Mesothelial cell of epicardium (in vitro differentiated cells): Measurements from ENCODE around the gene STOM. TPM values are rescaled to one million over a fixed set of nuclear protein-coding genes. Genes with fewer than 3 reads are reported as not detected.

Experiments
- DNase-seq, 2 experiments: peaks; one replicate each; pipeline ENCODE4 v3.0.0; 2021; ENCODE audit warnings: low spot score in 2 of 2; ENCODE audit not compliant: unreplicated experiment in 2 of 2
- H3K27ac Mint-ChIP-seq: 2 replicates; pipeline ENCODE4 v1.8.0; 2021; ENCODE audit warnings: mixed read lengths
- H3K27me3 Mint-ChIP-seq: 2 replicates; pipeline ENCODE4 v1.8.0; 2021; ENCODE audit warnings: low read depth, mixed read lengths
- H3K36me3 Mint-ChIP-seq: 2 replicates; pipeline ENCODE4 v1.8.0; 2021; ENCODE audit warnings: mixed read lengths
- H3K4me1 Mint-ChIP-seq: 2 replicates; pipeline ENCODE4 v1.8.0; 2021; ENCODE audit warnings: mixed read lengths
- H3K4me3 Mint-ChIP-seq: 2 replicates; pipeline ENCODE4 v1.8.0; 2021; ENCODE audit warnings: mild to moderate bottlenecking, moderate library complexity, mixed read lengths
- H3K9me3 Mint-ChIP-seq: 2 replicates; pipeline ENCODE4 v1.8.0; 2021; ENCODE audit warnings: mixed read lengths
- total RNA-seq: library from RNA; stranded (reverse); gene quantifications from 3 replicates; pipeline ENCODE4 v1.2.1, GENCODE V29; 2021
- TF ChIP-seq, protein P1 (sequence below): fragments of 200-600 bp; sonication (generic); IDR thresholded peaks from one replicate; pipeline ENCODE4 v1.5.0; 2021; ENCODE audit warnings: antibody characterized with exemption; ENCODE audit not compliant: unreplicated experiment

STOM gene
- total RNA-seq, 1 donor from 2014 or later = 53.2 TPM

DNA sequence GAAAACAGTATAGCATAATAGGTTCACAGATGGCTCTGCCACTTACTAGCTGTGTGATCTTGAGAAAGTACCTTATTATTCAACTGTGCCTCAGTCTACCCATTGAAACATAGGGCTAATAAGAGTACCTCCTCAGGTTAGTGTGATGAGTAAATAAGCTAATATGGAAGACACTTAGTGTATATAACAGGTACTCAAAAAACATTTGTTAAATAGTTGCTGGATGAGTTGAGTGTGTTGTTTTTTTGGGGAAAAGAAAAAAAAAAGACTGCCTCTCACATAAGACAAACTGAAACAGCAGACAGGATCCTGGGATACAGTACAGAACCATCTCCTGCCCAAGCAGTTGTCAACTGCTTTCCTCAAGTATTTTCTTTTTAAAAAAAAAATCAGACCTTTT lies 5.2 kb downstream of the STOM start:
- H3K27me3 Mint-ChIP-seq = no peaks in the 10 kb centered on the region
- H3K9me3 Mint-ChIP-seq = no peaks in the 10 kb centered on the region
- TF ChIP-seq, protein P1, sequence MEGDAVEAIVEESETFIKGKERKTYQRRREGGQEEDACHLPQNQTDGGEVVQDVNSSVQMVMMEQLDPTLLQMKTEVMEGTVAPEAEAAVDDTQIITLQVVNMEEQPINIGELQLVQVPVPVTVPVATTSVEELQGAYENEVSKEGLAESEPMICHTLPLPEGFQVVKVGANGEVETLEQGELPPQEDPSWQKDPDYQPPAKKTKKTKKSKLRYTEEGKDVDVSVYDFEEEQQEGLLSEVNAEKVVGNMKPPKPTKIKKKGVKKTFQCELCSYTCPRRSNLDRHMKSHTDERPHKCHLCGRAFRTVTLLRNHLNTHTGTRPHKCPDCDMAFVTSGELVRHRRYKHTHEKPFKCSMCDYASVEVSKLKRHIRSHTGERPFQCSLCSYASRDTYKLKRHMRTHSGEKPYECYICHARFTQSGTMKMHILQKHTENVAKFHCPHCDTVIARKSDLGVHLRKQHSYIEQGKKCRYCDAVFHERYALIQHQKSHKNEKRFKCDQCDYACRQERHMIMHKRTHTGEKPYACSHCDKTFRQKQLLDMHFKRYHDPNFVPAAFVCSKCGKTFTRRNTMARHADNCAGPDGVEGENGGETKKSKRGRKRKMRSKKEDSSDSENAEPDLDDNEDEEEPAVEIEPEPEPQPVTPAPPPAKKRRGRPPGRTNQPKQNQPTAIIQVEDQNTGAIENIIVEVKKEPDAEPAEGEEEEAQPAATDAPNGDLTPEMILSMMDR = no peak
- no peak for DNase-seq
- H3K4me1 Mint-ChIP-seq = peaks cover 70% of the 10 kb centered on the region
- H3K27ac Mint-ChIP-seq = peak overlapping the region; percentile 48
- no peak overlapping the region for H3K4me3 Mint-ChIP-seq
- no peaks in the 10 kb centered on the region for H3K36me3 Mint-ChIP-seq

DNA sequence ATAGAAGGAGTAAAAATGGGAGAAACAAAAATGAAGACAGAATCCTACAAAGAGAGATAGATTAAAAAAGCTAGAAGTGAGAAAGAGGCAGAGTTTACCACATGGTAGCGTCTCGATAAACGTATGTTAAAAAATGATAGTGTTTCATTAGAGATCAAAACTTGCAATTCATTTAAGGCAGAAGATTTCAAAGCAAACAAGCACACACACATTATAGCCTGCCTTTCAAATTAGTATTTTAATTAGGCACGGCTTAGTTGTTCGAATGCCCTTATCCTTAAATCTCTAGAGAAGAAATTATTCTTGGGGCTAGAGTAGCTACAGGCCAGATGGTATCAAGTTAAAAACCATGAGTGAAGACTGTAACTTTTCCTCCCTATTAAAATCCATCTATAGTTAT lies 6.0 kb downstream of the STOM start:
- H3K36me3 Mint-ChIP-seq = no peaks in the 10 kb centered on the region
- no peaks in the 10 kb centered on the region for H3K27me3 Mint-ChIP-seq
- no peak for DNase-seq
- TF ChIP-seq, protein P1 = no peak
- H3K4me1 Mint-ChIP-seq = peaks cover 62% of the 10 kb centered on the region
- H3K9me3 Mint-ChIP-seq = no peaks in the 10 kb centered on the region
- no peak overlapping the region for H3K4me3 Mint-ChIP-seq
- peak overlapping the region; percentile 23 for H3K27ac Mint-ChIP-seq

DNA sequence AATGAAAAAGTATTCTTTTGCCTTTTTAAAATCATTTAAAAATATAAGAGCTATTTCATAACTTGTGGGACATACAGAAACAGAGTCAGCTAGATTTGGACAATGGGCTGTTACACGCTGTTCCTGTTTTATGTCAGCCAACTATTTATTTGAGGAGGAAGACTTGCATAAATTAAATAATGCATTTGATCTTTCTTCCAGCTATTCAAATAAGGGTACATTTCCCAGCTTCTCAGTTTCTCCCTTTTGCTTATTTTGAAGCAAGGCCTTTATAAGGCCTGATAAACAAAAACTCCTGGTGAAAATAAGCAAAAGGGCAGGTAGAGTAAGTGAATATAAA lies 6.5 kb downstream of the STOM start:
- H3K4me3 Mint-ChIP-seq = no peak overlapping the region
- H3K27me3 Mint-ChIP-seq = no peaks in the 10 kb centered on the region
- no peak for DNase-seq
- no peaks in the 10 kb centered on the region for H3K36me3 Mint-ChIP-seq
- no peaks in the 10 kb centered on the region for H3K9me3 Mint-ChIP-seq
- TF ChIP-seq, protein P1 = no peak
- H3K27ac Mint-ChIP-seq = no peak overlapping the region
- H3K4me1 Mint-ChIP-seq = peaks cover 58% of the 10 kb centered on the region

DNA sequence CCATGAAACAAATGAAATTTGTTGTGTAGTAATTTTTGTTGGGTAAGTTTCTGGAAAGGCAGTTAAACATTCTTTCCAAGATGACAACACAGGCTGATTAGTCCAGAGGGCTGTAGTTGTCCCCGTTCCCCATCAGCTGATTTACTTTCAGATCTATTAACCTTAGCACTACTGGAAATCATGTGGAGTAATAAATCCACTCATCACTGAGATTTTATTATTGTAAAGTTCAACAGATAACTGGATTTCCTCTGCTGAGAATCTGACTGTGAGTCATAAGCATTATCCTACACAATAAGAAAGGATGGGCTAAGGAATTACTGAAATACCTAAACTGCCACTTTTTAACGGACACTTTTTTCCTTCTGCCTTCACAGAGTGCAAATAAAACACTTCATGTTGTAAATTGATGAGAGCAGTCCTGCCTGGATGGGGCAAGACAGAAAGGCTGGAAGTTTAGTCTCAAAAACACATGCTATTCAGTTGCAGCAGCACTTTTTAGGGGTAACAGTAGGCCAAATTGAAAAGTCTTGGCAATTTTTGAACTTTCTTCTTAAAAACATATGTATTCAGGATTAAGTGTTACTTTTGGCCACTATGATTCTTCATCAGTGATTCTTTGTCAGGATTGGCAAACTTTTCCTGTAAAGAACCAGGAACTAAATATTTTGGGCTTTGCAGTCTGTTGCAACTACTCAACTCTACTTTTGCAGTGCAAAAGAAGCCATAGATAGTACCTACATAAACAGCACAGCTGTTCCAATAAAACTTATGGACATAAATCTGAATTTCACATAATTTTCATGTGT lies 7.0 kb downstream of the STOM start:
- Mint-ChIP-seq H3K27ac (peak overlapping the region; percentile 88), H3K4me3 (no peak overlapping the region), H3K4me1 (peaks cover 54% of the 10 kb centered on the region), H3K27me3 (no peaks in the 10 kb centered on the region), H3K9me3 (no peaks in the 10 kb centered on the region), H3K36me3 (no peaks in the 10 kb centered on the region)
- DNase-seq = no peak
- TF ChIP-seq, protein P1 = no peak

DNA sequence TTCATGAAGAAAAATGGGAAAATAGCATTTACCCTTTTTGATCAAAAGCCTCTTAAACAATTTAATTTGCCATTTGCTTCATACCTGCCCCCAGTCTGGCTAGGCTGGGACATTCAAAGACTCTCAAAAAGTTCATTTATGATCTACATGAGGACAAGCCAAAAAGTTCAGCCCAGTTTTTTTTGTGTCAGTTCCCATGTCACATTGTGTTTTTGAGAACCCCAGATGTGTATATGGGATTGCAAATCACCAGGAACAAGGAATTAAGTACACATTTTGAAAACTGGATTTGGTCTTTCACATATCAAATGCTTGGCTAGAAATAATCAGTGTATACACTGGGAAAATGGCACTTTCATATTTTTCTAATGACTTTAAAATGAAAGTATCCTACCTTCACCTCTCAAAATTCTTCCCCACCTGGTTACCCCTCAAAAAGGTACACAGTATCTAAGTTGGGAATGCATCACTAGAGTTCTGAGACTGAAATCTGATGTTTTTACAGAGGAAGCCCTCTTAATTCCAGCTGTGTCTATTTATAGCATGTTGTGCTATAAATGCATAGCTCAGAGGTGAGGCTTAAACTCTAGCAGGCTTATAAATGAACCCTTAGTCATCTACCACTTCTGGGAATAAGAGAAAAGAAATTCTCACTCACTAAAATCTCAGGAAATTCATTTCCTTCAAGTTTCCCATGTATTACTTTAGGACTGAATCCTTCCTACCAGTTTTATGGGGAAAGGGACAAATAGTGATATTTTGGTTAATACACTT lies 9.3 kb downstream of the STOM start:
- Mint-ChIP-seq H3K27me3 (no peaks in the 10 kb centered on the region), H3K9me3 (no peaks in the 10 kb centered on the region), H3K4me3 (no peak overlapping the region), H3K27ac (peak overlapping the region; percentile 30), H3K36me3 (no peaks in the 10 kb centered on the region), H3K4me1 (peaks cover 43% of the 10 kb centered on the region)
- TF ChIP-seq, protein P1 = no peak
- DNase-seq = no peak
